ENCODE data around the gene TACR1. TPM values are rescaled to one million over a fixed set of nuclear protein-coding genes. Genes with fewer than 3 reads are reported as not detected.

TACR1 gene
- total and polyA plus RNA-seq, 2 donors from 2014 or later = 0.49 to 5.1 TPM

- H3K27ac ChIP-seq (ENCODE audit: low read depth in 2 of 2, low read length in 2 of 2) = no peak overlapping the region
Observed at GRCh38 chr2:75047992-75048625, 151.2 kb downstream of the TACR1 start.

GRCh38 chr2:75047189-75047991 lies 151.9 kb downstream of the TACR1 start:
- intact Hi-C loops (cut with DNase I) = no loop called here
- peaks cover 0 to under 1% (median 0%) of the 10 kb centered on the region in 3 donors for H3K4me1 ChIP-seq (ENCODE audit: control insufficient read depth in 2 of 3, insufficient read depth in 2 of 3, low read depth in 1 of 3, low read length in 3 of 3)
- no peaks in the 10 kb centered on the region for H3K36me3 ChIP-seq (ENCODE audit: control insufficient read depth in 2 of 3, insufficient read depth in 3 of 3, low read length in 3 of 3)
- no peaks in the 10 kb centered on the region for H3K27me3 ChIP-seq (ENCODE audit: control insufficient read depth, insufficient read depth, low read length)
- no peak overlapping the region for H3K4me3 ChIP-seq (ENCODE audit: low read length in 3 of 3)
- H3K9me3 ChIP-seq (ENCODE audit: control insufficient read depth in 2 of 3, insufficient read depth in 1 of 3, low read length in 3 of 3) = no peaks in the 10 kb centered on the region
- H3K27ac ChIP-seq (ENCODE audit: low read depth in 2 of 2, low read length in 2 of 2) = no peak overlapping the region
- FAIRE-seq (no peak), DNase-seq (no peak)
- no peak for TF ChIP-seq CTCF (IDR thresholded peaks at IDR 0.05; ENCODE audit: borderline replicate concordance, extremely low read depth, insufficient read depth)
- H3K9ac ChIP-seq (ENCODE audit: low read length in 3 of 3) = no peak overlapping the region

More at GRCh38 chr2:75047992-75048625, 151.2 kb downstream of the TACR1 start:
- DNase-seq (no peak), FAIRE-seq (no peak)
- H3K36me3 ChIP-seq (ENCODE audit: control insufficient read depth in 2 of 3, insufficient read depth in 3 of 3, low read length in 3 of 3) = no peaks in the 10 kb centered on the region
- intact Hi-C loops (cut with DNase I) = no loop called here
- no peaks in the 10 kb centered on the region for H3K27me3 ChIP-seq (ENCODE audit: control insufficient read depth, insufficient read depth, low read length)
- H3K4me3 ChIP-seq (ENCODE audit: low read length in 3 of 3) = no peak overlapping the region
- no peaks in the 10 kb centered on the region for H3K4me1 ChIP-seq (ENCODE audit: control insufficient read depth in 2 of 3, insufficient read depth in 2 of 3, low read depth in 1 of 3, low read length in 3 of 3)
- no peak overlapping the region for H3K9ac ChIP-seq (ENCODE audit: low read length in 3 of 3)
- H3K9me3 ChIP-seq (ENCODE audit: control insufficient read depth in 2 of 3, insufficient read depth in 1 of 3, low read length in 3 of 3) = no peaks in the 10 kb centered on the region
- no peak for TF ChIP-seq CTCF (IDR thresholded peaks at IDR 0.05; ENCODE audit: borderline replicate concordance, extremely low read depth, insufficient read depth)

GRCh38 chr2:75045526-75046050 lies 153.7 kb downstream of the TACR1 start:
- DNase-seq (no peak), FAIRE-seq (no peak)
- Histone ChIP-seq H3K27ac (ENCODE audit: low read depth in 2 of 2, low read length in 2 of 2) (no peak overlapping the region), H3K36me3 (ENCODE audit: control insufficient read depth in 2 of 3, insufficient read depth in 3 of 3, low read length in 3 of 3) (no peaks in the 10 kb centered on the region), H3K4me3 (ENCODE audit: low read length in 3 of 3) (no peak overlapping the region), H3K9ac (ENCODE audit: low read length in 3 of 3) (no peak overlapping the region), H3K27me3 (ENCODE audit: control insufficient read depth, insufficient read depth, low read length) (no peaks in the 10 kb centered on the region), H3K9me3 (ENCODE audit: control insufficient read depth in 2 of 3, insufficient read depth in 1 of 3, low read length in 3 of 3) (no peaks in the 10 kb centered on the region), H3K4me1 (ENCODE audit: control insufficient read depth in 2 of 3, insufficient read depth in 2 of 3, low read depth in 1 of 3, low read length in 3 of 3) (peaks cover 0 to 2% (median 2%) of the 10 kb centered on the region in 3 donors)
- intact Hi-C loops (cut with DNase I) = no loop called here
- no peak for TF ChIP-seq CTCF (IDR thresholded peaks at IDR 0.05; ENCODE audit: borderline replicate concordance, extremely low read depth, insufficient read depth)

All from kidney (tissue), 14 donors.